ENCODE results near the gene MLEC. TPM values are rescaled to one million over a fixed set of nuclear protein-coding genes. Genes with fewer than 3 reads are reported as not detected.

MLEC gene
- total and polyA plus RNA-seq, 9 of the 15 experiments (the other 6 are each of a cell fraction or from before 2014, with no cell fraction given) = 18.5 to 108 (median 57.8) TPM

- TF ChIP-seq ELF4 (CRISPR knock-in tag; IDR thresholded peaks at IDR 0.05) = no peak
- TF ChIP-seq IRF9 (tag; IDR thresholded peaks at IDR 0.05) = no peak
- TF ChIP-seq ZNF133 (CRISPR knock-in tag; IDR thresholded peaks at IDR 0.05) = no peak
- no peak for TF ChIP-seq ETV1 (tag; conservative IDR thresholded peaks at IDR 0.05; ENCODE audit: low read depth)
- no peak for TF ChIP-seq ZNF354B (CRISPR knock-in tag; IDR thresholded peaks at IDR 0.05)
- TF ChIP-seq KAT7 (CRISPR knock-in tag; IDR thresholded peaks at IDR 0.05; ENCODE audit: borderline replicate concordance) = 0 out of 2 replicates have a peak, but pooled peaks have one; percentile 43
- no peak for TF ChIP-seq SRSF3 (IDR thresholded peaks at IDR 0.05; ENCODE audit: insufficient read depth, low read length)
- TF ChIP-seq HDAC2 (IDR thresholded peaks at IDR 0.05) = 0 out of 2 replicates have a peak, but pooled peaks have one; percentile 56
- no peak for TF ChIP-seq BACH1 (tag; IDR thresholded peaks at IDR 0.05)
- TF ChIP-seq ZNF407 (IDR thresholded peaks at IDR 0.05; ENCODE audit: low read depth) = no peak
- no peak for TF ChIP-seq IRF1 (CRISPR knock-in tag; IDR thresholded peaks at IDR 0.05; ENCODE audit: borderline replicate concordance)
- 0 out of 2 replicates have a peak, but pooled peaks have one; percentile 27 for TF ChIP-seq MECOM (CRISPR knock-in tag; IDR thresholded peaks at IDR 0.05)
- no peak for TF ChIP-seq JUNB (CRISPR knock-in tag; conservative IDR thresholded peaks at IDR 0.05)
- TF ChIP-seq SP2 (IDR thresholded peaks at IDR 0.05; ENCODE audit: extremely low read depth, low read depth, low read length, poor library complexity, severe bottlenecking) = no peak
- TF ChIP-seq MCM2 (IDR thresholded peaks at IDR 0.05; ENCODE audit: low read depth) = no peak
- TF ChIP-seq RBM14 (IDR thresholded peaks at IDR 0.05; ENCODE audit: borderline replicate concordance, insufficient read depth, low read depth, low read length) = no peak
Measured at GRCh38 chr12:120640861-120641833, 45.8 kb upstream of the MLEC start (continued).
